ENCODE results near the gene AFMID. TPM values are rescaled to one million over a fixed set of nuclear protein-coding genes. Genes with fewer than 3 reads are reported as not detected.

AFMID gene
- total and polyA plus RNA-seq, 2 of the 8 experiments (the other 6 are each of a cell fraction or from before 2014, with no cell fraction given), result 49.0 to 53.0 TPM

GRCh38 chr17:78231991-78232858 lies 45.1 kb downstream of the AFMID start:
- H3K9me3 ChIP-seq (ENCODE audit: insufficient read depth in 2 of 2, low read depth in 1 of 2, low read length in 1 of 2), result no peaks in the 10 kb centered on the region
- no peak overlapping the region for H4K91ac ChIP-seq (replicated peaks; ENCODE audit: insufficient read length, low read length)
- 0 out of 2 replicates have a peak overlapping the region, but pooled peaks have one; percentile 57 for H4K8ac ChIP-seq (ENCODE audit: extremely low read depth, insufficient read depth, low read length)
- POLR2A ChIA-PET (ENCODE audit: partially characterized antibody), result interaction anchor here (1.1 to 1.5 kb wide), 2 partner anchors 10 to 16 kb away, joined by 3 to 5 read pairs; no protein-coding TSS in a partner anchor
- H2BK20ac ChIP-seq (ENCODE audit: low read length), result no peak overlapping the region
- H3K56ac ChIP-seq (replicated peaks; ENCODE audit: insufficient read length, low read depth, low read length), result no peak overlapping the region
- H3K4me3 ChIP-seq (ENCODE audit: extremely low read depth in 1 of 4, insufficient read depth in 2 of 4, low read depth in 3 of 4, low read length in 4 of 4), result peak overlapping the region; percentile 55 to 68 (median 61)
- no peak overlapping the region for H3K27ac ChIP-seq (ENCODE audit: low read depth, low read length)
- no peak overlapping the region for H2AFZ ChIP-seq (ENCODE audit: low read length)
- H3K27me3 ChIP-seq (replicated peaks in 1 of 4; ENCODE audit: control insufficient read depth in 3 of 4, extremely low read depth in 1 of 4, insufficient read depth in 3 of 4, low read length in 3 of 4), result peaks cover 0 to 27% (median 22%) of the 10 kb centered on the region in 4 experiments; a peak in 6 of 7 replicates
- H3K23ac ChIP-seq (ENCODE audit: insufficient read length), result no peak overlapping the region
- H3K18ac ChIP-seq (ENCODE audit: extremely low read depth, low read length), result no peak overlapping the region; the same call in 1 of the 2 replicates
- H3K79me2 ChIP-seq (ENCODE audit: control insufficient read depth in 1 of 2, insufficient read depth in 2 of 2, low read length in 2 of 2), result no peaks in the 10 kb centered on the region
- no peak overlapping the region for H3K4ac ChIP-seq (replicated peaks; ENCODE audit: insufficient read length, low read depth, low read length)
- peak overlapping the region; percentile 5; the same call in 1 of the 2 replicates for H2BK15ac ChIP-seq (ENCODE audit: low read length)
- peaks cover 0 to 8% (median 5%) of the 10 kb centered on the region in 4 experiments; a peak in 5 of 7 replicates for H3K4me1 ChIP-seq (replicated peaks in 1 of 4; ENCODE audit: control insufficient read depth in 3 of 4, insufficient read depth in 4 of 4, low read length in 3 of 4)
- H3K4me2 ChIP-seq (ENCODE audit: insufficient read depth in 1 of 2, low read depth in 2 of 2, low read length in 2 of 2), result peak overlapping the region; percentile 81 to 82
- peaks cover 5% of the 10 kb centered on the region; the same call in 1 of the 2 replicates for H3K23me2 ChIP-seq (ENCODE audit: low read depth, low read length)
- DNase-seq (ENCODE audit: low read depth in 1 of 2, low spot score in 2 of 2) (peak in 1 of 2 experiments; percentile 79), FAIRE-seq (no peak)
- no peak overlapping the region for H2BK12ac ChIP-seq (ENCODE audit: low read depth, low read length)
- H2AK5ac ChIP-seq (ENCODE audit: low read depth, low read length), result no peak overlapping the region; the same call in 1 of the 2 replicates
- H4K5ac ChIP-seq (ENCODE audit: insufficient read length, low read depth, low read length), result no peak overlapping the region
- 9% methylated on average over 18 of the region's 55 CpGs; no CpG with 5 or more reads in 1 of the 2 experiments for WGBS, 2 experiments (ENCODE audit: extremely low coverage in 1 of 2, insufficient coverage in 1 of 2, insufficient read length in 1 of 2, insufficient replicate concordance in 2 of 2, low coverage in 1 of 2, low lambda C conversion rate in 2 of 2, missing lambda C conversion rate in 1 of 2)
- no peak overlapping the region for H2BK120ac ChIP-seq (replicated peaks; ENCODE audit: low read depth, low read length)
- CTCF ChIA-PET (ENCODE audit: partially characterized antibody), result interaction anchor here (1.1 to 4.6 kb wide), 2 partner anchors 19 to 56 kb away, joined by 3 to 24 read pairs; no protein-coding TSS in a partner anchor
- H3K14ac ChIP-seq (ENCODE audit: insufficient read length), result no peak overlapping the region
- H3K79me1 ChIP-seq (ENCODE audit: low read depth, low read length), result no peaks in the 10 kb centered on the region
- peaks cover 0 to 2% of the 10 kb centered on the region in 2 experiments for H4K20me1 ChIP-seq (replicated peaks in 1 of 2; ENCODE audit: control insufficient read depth in 1 of 2, insufficient read depth in 2 of 2, low read length in 2 of 2)
- no peak overlapping the region for H2BK5ac ChIP-seq (ENCODE audit: low read depth, low read length)
- no peaks in the 10 kb centered on the region for H3K36me3 ChIP-seq (ENCODE audit: control insufficient read depth in 2 of 4, insufficient read depth in 4 of 4, low read length in 3 of 4)
- H3K9ac ChIP-seq (replicated peaks in 1 of 4; ENCODE audit: extremely low read depth in 1 of 4, low read depth in 3 of 4, low read length in 3 of 4), result no peak overlapping the region
- TF ChIP-seq GABPA (IDR thresholded peaks at IDR 0.05; ENCODE audit: borderline replicate concordance, insufficient read depth, low read length) (no peak), POLR2AphosphoS5 (IDR thresholded peaks at IDR 0.05; ENCODE audit: low read depth, low read length) (no peak), CREB1 (IDR thresholded peaks at IDR 0.05) (no peak), CTBP2 (IDR thresholded peaks at IDR 0.05; ENCODE audit: borderline replicate concordance, insufficient read depth, insufficient read length, low read length) (peak; percentile 60), SP2 (IDR thresholded peaks at IDR 0.05; ENCODE audit: low read length) (no peak), PHF8 (conservative IDR thresholded peaks at IDR 0.05; ENCODE audit: low read depth, low read length) (no peak; the same call in 1 of the 2 replicates), KDM5A (IDR thresholded peaks at IDR 0.05; ENCODE audit: low read length) (no peak), EZH2 (IDR thresholded peaks at IDR 0.05; ENCODE audit: low read depth, low read length, severe bottlenecking) (no peak), MAX (IDR thresholded peaks at IDR 0.05) (no peak; the same call in 1 of the 2 replicates), MAFK (IDR thresholded peaks at IDR 0.05; ENCODE audit: low read depth, low read length) (no peak)

Data from H1 (cell line).